ENCODE results near the gene QPCT.
"Not testable (repeated sequence)": the region's sequence is repeated elsewhere in the genome, so short reads cannot be mapped to it uniquely, and the experiment has no call there.

The QPCT gene

DNA sequence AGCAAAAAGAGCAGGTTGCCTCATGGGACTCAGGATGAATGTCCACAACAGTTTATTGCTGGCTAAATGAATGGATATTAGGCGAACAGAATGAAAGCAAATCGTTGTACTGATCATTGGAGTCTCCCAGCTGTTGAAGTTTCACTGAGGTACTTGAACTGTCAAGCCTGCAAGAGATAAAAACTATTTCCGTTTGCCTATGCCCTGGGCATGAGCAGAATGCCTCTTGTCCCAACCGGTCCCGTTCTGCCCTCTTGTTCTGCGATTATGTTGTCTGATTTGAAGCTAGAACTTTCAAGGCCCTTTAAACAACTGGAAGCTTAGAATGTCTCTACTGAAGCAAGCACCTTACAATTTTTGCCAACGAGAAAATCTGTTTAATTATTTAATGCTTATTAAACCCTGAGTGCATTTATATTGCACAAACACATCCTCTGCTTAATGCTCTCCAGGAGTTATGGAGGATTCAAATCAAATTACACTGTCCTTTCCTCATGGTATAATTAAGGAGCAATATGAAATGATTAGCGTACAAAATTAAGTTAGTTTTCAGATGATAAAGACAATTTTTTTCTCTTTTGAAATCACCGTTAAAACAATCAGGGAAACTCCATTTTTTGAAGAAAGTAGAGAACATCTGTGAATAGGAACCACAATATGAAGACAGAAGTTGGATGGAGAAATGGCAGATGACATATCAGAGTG lies 17.7 kb downstream of the QPCT start:
- DNase-seq = no peak

DNA sequence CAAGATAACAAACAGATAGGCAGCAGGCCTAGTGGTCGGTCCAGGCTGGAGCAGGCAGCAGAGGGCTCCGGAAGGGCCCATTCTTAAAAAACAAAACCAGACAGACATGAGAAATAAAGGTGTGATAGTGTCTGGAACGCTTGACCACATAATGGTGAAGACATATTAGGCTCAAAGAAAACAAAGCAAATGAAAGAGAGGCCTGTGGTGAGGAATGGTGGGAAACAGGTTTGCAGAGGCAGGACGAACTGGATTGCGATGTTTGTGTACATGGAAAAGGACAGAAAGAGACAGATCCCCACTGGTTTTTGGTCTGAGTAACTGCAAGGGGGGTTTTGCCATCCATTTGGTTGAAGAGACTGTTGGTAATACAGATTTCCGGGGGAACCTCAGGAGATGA lies 19.9 kb downstream of the QPCT start:
- no peak for DNase-seq

DNA sequence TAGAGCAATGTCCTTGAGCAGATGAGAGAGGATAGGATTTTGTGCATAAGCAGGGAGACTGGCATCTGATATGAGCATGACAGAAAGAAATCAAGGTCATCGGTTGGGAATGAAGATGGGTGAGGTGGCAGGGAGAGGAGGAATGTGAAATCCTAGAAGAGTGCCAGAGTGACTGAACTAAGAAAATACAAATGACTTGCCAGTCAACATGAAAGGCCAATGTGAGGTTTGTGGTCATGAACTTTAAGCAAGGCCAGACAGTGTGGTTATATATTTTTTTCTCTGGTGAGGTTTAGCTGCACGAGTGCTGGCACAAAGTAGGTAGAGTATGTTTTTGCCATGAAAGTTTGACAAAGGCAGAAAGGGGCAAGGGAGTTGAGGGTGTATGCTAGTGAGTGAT lies 21.2 kb downstream of the QPCT start:
- DNase-seq = peak in 1 of 2 experiments; percentile 21

DNA sequence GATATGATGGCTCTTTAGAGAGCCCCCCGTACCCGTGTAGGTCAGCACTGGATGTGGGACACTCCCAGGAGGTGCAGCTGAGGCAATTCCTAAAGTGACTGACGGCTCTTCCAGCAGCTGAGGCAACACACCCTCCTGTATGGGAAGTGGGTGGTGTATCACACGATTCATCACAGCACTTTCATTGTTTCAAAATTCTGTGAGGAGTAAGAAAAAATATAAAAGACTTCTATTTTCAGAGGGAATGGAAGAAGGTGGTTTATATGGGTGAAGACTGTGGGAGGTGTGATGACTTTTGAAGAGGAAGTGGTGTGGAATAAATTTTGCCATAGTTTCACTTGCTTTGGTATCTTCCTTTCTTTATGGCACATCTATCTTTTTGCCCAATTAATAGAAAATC lies 22.3 kb downstream of the QPCT start:
- DNase-seq = peak in 1 of 2 experiments; percentile 39

- DNase-seq = no peak
Observed at GRCh38 chr2:37367310-37367709, 22.9 kb downstream of the QPCT start.

DNA sequence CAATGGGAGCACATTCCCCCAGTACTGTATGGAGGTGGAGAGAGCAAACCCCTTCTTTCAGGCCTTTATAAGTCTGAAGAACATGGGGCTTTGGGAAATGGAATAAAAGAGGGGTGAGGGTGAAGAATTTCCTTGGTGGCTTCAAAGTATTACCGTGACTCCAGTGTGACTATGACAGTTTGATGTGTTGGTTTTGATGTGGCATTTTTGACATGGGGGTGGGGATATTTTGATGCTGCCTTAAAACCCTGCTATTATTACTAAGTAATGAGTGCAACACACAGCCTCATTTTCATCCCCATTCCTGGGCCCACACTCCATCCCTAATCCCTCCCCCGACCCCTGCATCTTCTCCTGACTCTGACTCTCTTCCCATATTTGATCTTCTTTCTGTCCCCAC lies 23.6 kb downstream of the QPCT start:
- DNase-seq = no peak

DNA sequence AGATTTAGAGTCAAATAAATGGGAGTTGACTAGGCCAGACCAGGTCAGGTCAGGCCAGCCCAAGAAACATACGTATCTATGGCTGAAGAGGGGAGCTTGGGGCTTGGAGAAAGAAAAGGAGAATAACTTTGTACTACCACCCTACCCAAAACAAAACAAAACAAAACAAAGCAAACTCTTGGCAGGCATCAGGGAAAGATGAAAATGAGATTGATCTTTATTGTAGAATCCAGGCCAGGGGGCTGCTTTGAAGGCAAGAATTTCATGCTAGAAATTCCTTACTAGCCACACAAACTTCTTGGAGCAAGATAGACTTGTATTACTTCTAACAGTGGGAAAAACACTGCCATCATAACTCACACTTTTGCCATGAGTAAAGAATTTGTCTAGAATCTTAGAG lies 26.2 kb downstream of the QPCT start:
- no peak for DNase-seq

DNA sequence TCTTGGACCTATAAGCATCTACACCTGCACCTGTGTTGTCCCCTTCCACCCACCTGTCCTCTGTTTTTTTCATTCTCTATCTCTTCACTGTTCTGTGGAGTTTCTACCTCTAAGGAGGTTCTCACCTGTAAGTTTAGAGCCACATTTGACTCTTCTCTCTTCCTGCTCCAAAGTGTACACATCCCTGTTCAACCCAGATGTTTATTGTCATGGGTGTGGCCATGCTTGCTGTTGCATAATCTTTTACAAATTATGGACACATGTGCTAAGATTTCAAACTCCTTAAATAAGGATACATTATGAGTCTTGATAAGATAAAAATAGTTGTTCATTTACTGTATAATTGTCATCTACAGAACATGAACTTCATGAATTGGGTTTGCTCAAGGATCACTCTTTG lies 27.6 kb downstream of the QPCT start:
- DNase-seq = no peak

DNA sequence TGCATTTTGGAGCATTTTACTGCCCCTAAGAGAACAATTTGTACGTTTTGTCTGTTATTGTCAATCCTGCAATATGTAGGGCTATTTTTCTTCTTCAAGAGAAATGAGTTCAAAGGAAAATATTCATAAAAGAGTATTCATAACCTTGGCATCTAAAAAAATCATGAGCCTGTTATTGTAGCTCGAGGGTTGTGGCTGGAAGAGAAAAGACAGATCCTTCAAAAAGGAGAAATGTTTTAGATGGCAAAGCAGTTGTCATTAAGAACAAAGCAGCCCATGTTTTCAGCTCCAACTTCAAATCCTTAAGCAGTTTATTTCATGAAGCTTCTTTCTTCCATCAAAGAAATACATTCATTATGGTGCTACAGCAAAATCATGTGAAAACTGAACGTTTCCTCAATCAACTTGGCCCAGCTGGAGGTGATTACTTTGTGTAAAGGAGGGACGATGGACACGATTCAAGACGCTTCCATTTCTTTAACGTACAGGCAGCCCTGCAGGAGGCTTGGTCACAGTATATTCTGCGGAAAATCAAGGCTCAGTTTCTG lies 31.4 kb downstream of the QPCT start:
- no peak for DNase-seq

DNA sequence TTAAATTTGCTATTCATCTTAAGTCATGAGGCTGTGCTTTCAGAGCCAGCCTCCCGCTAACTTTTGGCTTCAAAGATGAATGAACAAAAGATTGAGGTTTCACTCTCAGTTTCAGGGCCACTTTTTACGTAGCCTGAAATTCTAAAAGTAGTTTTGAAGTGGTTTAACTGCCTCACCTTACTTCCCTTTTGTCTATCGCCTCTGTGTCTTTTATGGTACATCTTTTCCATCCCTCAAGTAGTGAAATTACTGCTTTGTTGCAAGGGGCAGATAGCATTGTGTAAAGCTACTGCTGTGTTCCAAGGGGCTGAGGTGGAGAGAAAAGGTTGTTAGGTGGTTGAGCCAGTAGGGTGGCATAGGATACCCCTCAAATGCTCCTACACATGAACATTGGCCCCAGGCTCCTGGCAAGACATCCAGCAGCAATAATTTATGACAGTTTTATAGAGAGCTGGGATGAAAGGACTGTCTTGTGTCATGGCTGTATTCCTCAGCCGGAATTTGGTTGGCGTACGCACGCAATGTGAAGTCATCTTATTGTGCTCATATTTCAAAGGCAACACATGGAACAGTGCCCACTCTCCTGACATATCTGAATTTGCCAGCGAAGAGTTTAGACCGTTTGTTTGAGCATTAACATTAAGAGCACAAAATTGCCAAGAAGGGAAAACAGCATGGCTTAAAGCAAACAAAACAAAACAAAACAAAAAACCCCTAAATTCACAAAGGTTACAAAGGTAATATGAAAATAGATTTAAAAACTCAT lies 32.2 kb downstream of the QPCT start:
- peak; percentile 23 to 36 for DNase-seq

- peak in 1 of 2 experiments; percentile 39 for DNase-seq
Observed at GRCh38 chr2:37377187-37377532, 32.7 kb downstream of the QPCT start.

DNA sequence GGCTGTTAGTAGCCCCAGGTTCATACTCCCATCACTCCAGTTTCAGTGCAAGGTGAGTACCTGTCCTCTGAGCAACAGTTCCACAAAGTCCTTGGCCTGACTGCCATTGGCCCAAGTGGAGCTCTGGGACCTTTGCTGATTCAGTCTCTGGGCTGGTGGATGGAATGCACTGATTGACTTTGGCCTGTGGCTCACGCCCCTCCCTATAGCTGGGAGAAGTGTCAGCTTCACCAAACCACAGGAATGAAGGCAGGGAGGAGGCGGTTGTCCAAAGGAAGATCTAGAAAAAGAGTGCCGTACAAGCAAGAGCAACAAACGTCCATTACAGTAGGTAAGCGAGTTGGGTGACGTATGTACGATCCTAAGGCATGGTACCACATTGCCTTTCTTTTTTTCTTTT lies 34.0 kb downstream of the QPCT start:
- no peak for DNase-seq

DNA sequence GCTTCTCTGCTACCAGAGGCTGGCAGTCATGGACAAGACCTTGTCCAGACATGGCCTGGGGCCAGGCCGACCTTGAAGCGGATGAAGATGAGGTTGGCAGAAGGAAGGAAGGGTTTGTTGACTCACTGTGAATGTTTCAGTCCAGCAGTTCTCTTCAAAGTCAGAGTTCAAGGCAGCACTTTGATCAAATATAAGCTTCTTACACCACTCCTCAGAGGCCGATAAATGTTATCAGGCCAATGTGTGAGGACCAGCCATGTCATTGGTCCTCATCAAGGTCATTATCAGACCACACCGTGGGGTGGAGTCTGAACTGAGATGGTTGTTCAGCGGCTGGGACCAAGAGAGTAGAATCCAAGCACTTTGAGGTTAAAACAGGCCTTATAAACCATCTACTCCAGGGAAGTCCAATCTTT lies 35.5 kb downstream of the QPCT start:
- DNase-seq = no peak

DNA sequence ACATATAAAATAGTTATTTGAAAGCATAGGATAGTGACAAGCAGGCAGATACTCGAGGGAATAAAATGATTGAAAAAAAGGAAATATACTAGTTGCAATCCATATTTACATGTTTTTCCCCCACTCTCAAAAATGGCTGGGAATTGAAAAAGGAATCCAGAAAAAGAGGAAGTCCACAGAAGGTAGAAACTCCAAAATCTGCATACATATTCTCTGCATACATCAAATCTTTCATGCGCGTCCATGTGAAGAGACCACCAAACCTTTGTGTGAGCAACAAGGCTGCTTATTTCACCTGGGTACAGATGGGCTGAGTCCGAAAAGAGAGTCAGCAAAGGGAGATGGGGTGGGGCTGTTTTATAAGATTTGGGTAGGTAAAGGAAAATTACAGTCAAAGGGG lies 36.4 kb downstream of the QPCT start:
- not testable (repeated sequence) for DNase-seq

DNA sequence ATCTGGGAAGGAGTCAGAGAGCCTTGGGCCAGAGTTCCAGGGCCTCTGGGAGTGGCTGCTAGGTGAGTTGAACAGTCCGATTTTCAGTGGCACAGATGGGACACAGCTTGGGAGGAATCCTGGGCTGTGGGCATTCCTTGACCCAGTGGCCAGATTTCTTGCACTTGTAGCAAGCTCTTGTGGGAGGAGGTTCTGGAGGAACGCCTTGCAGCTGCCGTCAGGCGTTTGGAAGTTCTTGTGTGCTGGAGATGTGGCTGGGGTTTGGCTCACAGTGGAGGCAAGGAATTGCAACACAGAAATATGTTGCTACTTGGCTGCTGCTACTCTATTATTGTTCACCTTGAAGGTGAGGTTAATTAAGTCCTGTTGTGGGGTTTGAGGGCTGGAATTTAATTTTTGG lies 39.8 kb downstream of the QPCT start:
- DNase-seq = not testable (repeated sequence)

DNA sequence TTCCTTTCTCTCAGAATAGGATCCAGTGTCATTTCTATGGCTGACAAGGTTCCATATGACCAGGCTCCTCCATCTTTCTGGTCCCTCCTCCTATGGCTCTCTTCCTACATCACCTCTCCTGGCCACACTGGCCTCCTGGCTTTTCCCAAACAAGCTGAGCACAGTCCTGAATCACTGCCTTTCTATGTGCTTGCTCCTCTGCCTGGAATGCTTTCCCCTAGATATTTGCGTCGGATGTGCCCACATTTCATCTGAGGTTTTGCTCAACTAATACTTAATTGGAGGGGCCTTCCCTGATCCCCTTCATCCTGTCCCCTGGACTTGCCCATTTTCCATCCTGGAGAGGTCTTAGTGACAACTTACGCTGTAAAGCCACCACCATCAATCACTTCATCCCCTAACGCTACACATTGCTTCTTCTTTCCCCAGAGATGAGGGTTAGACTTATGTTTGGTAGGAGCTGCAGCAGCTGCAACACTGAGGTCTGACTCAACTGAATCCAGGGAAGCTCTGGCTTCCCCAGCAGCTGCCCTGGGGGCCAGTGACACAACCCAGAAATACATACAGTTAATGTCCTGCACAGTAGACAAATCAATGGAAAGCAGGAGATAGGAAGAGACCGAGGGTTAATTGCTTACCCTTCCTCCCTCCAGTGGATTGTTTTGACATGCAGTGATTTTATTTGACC lies 42.9 kb downstream of the QPCT start:
- DNase-seq = no peak

- DNase-seq = no peak
Observed at GRCh38 chr2:37388074-37388473, 43.6 kb downstream of the QPCT start.

- DNase-seq = no peak
Observed at GRCh38 chr2:37389395-37389794, 45.0 kb downstream of the QPCT start.

GRCh38 chr2:37389989-37390765 lies 45.7 kb downstream of the QPCT start:
- DNase-seq = peak; percentile 54 to 70

DNA sequence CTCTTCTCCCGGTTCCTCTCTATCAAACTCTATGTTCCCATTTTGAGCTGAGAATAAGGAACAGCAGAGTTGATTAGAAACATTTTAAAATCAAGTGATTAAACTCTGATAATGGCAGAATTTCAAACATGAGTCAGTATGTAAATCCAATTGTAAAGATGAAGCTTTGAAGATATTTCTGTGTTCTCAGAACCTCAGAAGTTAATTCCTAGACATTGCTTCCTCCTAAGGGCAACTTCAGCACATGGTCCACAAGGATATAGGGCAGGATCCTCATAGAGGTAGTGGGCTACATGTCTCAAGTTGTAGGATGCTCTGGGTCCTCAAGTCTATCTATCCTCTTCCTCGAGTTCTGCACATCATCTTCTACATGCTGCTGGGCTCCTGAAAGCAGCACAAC lies 46.3 kb downstream of the QPCT start:
- no peak for DNase-seq

GRCh38 chr2:37391711-37392110 lies 47.3 kb downstream of the QPCT start:
- no peak for DNase-seq

DNA sequence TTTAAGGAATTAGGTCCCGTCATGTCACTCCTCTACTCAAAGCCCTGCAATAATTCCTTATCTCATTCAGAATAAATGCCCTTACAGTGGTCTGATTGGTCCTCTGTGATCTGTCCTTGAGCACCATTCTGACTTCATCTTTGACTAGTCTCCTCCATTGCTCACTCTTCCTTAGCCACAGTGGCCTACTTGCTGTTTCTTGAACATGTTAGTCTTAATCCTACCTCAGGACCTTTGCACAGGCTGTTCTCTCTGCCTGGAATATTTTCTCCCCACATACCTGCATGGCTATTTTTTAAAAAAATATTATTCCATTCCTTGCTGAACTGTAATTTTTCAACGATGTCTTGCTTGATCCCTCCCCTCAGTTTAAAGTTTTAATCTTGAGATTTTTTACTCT lies 48.0 kb downstream of the QPCT start:
- no peak for DNase-seq

GRCh38 chr2:37394263-37394662 lies 49.8 kb downstream of the QPCT start:
- no peak for DNase-seq

Measured in activated CD4-positive, alpha-beta T cell treated with anti-CD3 and anti-CD28 coated beads, Interleukin-2, amount 50 U/mL, for 48 hours (primary cell).